Liver (tissue), 9 donors: ENCODE measurements around the gene HIVEP3. TPM values are rescaled to one million over a fixed set of nuclear protein-coding genes. Genes with fewer than 3 reads are reported as not detected.

Source experiments
- DNase-seq: peaks from one replicate; pipeline ENCODE4 v3.0.0-alpha.2; 2017; ENCODE audit warnings: low spot score
- H3K27ac ChIP-seq, 2 donors: one replicate each; pipeline ENCODE4 v1.7.0; 2013; ENCODE audit warnings: inconsistent platforms in 2 of 2, low read length in 2 of 2, control low read depth in 1 of 2, low read depth in 1 of 2, mild to moderate bottlenecking in 1 of 2
- H3K27me3 ChIP-seq, 4 donors: one replicate each; pipeline versions ENCODE4 v1.6.1 to v1.7.0; 2013; ENCODE audit warnings: low read length in 3 of 4, inconsistent platforms in 1 of 4, mild to moderate bottlenecking in 1 of 4, moderate library complexity in 1 of 4; ENCODE audit not compliant: control insufficient read depth in 4 of 4, insufficient read depth in 4 of 4
- H3K36me3 ChIP-seq, 4 donors: one replicate each; pipeline versions ENCODE4 v1.6.1 to v1.7.0; 2013; ENCODE audit warnings: low read length in 3 of 4, mild to moderate bottlenecking in 3 of 4, low read depth in 1 of 4, moderate library complexity in 1 of 4; ENCODE audit not compliant: control insufficient read depth in 4 of 4, insufficient read depth in 3 of 4
- H3K4me1 ChIP-seq, 4 donors: one replicate each; pipeline versions ENCODE4 v1.6.1 to v1.7.0; 2013; ENCODE audit warnings: low read length in 3 of 4, mild to moderate bottlenecking in 3 of 4, moderate library complexity in 1 of 4; ENCODE audit not compliant: control insufficient read depth in 4 of 4, insufficient read depth in 4 of 4
- H3K4me3 ChIP-seq, 3 donors: one replicate each; pipeline versions ENCODE4 v1.6.1 to v1.7.0; 2013; ENCODE audit warnings: low read length in 3 of 3, control low read depth in 1 of 3, low read depth in 1 of 3, mild to moderate bottlenecking in 1 of 3
- H3K9ac ChIP-seq, 2 donors: one replicate each; pipeline ENCODE4 v1.7.0; 2013; ENCODE audit warnings: low read length in 2 of 2, mild to moderate bottlenecking in 2 of 2, moderate library complexity in 2 of 2, control low read depth in 1 of 2, low read depth in 1 of 2
- H3K9me3 ChIP-seq, 4 donors: one replicate each; pipeline versions ENCODE4 v1.6.1 to v1.7.0; 2013; ENCODE audit warnings: low read length in 3 of 4; ENCODE audit not compliant: control insufficient read depth in 4 of 4
- ATF3 ChIP-seq: IDR thresholded peaks from 2 replicates; pipeline ENCODE4 v1.6.1; 2016; ENCODE audit warnings: antibody characterized with exemption
- CTCF ChIP-seq: fragments of 150-350 bp; IDR thresholded peaks from 2 replicates; pipeline ENCODE4 v1.5.1; 2017; ENCODE audit warnings: improper control_type of control experiment, low read depth, low read length; ENCODE audit not compliant: missing input control
- EGR1 ChIP-seq, 2 donors: IDR thresholded peaks; 2 replicates each; pipeline ENCODE4 v1.6.1; 2016 to 2018; ENCODE audit warnings: antibody characterized with exemption in 2 of 2, low read depth in 2 of 2
- FOXA1 ChIP-seq: IDR thresholded peaks from 2 replicates; pipeline ENCODE4 v1.6.1; 2016; ENCODE audit warnings: antibody characterized with exemption
- FOXA2 ChIP-seq: IDR thresholded peaks from 2 replicates; pipeline ENCODE4 v1.6.1; 2016; ENCODE audit warnings: antibody characterized with exemption
- GABPA ChIP-seq, 2 donors: IDR thresholded peaks in 1 of 2; conservative IDR thresholded peaks in 1 of 2; 2 replicates each; pipeline ENCODE4 v1.6.1; 2016; ENCODE audit warnings: antibody characterized with exemption in 2 of 2, mild to moderate bottlenecking in 1 of 2, moderate library complexity in 1 of 2
- HNF4A ChIP-seq, 2 donors: conservative IDR thresholded peaks; 2 replicates each; pipeline ENCODE4 v1.6.1; 2016; ENCODE audit warnings: antibody characterized with exemption in 2 of 2, mild to moderate bottlenecking in 2 of 2
- HNF4G ChIP-seq: IDR thresholded peaks from 2 replicates; pipeline ENCODE4 v1.6.1; 2016; ENCODE audit warnings: antibody characterized with exemption
- JUND ChIP-seq, 2 donors: IDR thresholded peaks; 2 replicates each; pipeline ENCODE4 v1.6.1; 2016; ENCODE audit warnings: antibody characterized with exemption in 2 of 2
- MAX ChIP-seq: IDR thresholded peaks from 2 replicates; pipeline ENCODE4 v1.6.1; 2016; ENCODE audit warnings: antibody characterized with exemption
- NR2F2 ChIP-seq: IDR thresholded peaks from 2 replicates; pipeline ENCODE4 v1.6.1; 2016; ENCODE audit warnings: antibody characterized with exemption
- REST ChIP-seq: IDR thresholded peaks from 2 replicates; pipeline ENCODE4 v1.6.1; 2016; ENCODE audit warnings: antibody characterized with exemption, mild to moderate bottlenecking
- RXRA ChIP-seq, 2 donors: IDR thresholded peaks; 2 replicates each; pipeline ENCODE4 v1.6.1; 2017 to 2018; ENCODE audit warnings: antibody characterized with exemption in 2 of 2, mild to moderate bottlenecking in 1 of 2
- SP1 ChIP-seq: IDR thresholded peaks from 2 replicates; pipeline ENCODE4 v1.6.1; 2018; ENCODE audit warnings: antibody characterized with exemption, mild to moderate bottlenecking
- TAF1 ChIP-seq: conservative IDR thresholded peaks from 2 replicates; pipeline ENCODE4 v1.6.1; 2016; ENCODE audit warnings: antibody characterized with exemption, mild to moderate bottlenecking
- YY1 ChIP-seq: IDR thresholded peaks from 2 replicates; pipeline ENCODE4 v1.6.1; 2016; ENCODE audit warnings: antibody characterized with exemption, mild to moderate bottlenecking
- ZBTB33 ChIP-seq: IDR thresholded peaks from 2 replicates; pipeline ENCODE4 v1.6.1; 2016; ENCODE audit warnings: antibody characterized with exemption
- WGBS: extraction: QIAGEN DNeasy Blood & Tissue Kit; methylation state at CpG from one replicate; pipeline ENCODE4 v1.1.7; 2013; 5-methylcytosine and 5-hydroxymethylcytosine counted together
- polyA plus RNA-seq, 2 donors: library from polyadenylated mRNA; stranded (reverse) in 1 of 2; unstranded in 1 of 2; fragments of 200-250 nt in 1 of 2; fragments of >200 nt in 1 of 2; fragmentation: Nextera tagmentation in 1 of 2; extraction: Ambion mirVana in 1 of 2; gene quantifications; one replicate each; pipeline versions ENCODE4 v1.2.1 to v1.2.3, GENCODE V29; 2013 to 2015
- total RNA-seq, 2 donors: library from RNA; depleted of rRNA; stranded (reverse); fragments of >200 nt; gene quantifications; one replicate each; pipeline ENCODE4 v1.2.3, GENCODE V29; 2014
- donor health status: healthy.
- donor health status: healthy.
- donor health status: healthy.
- donor health status: healthy.
- donor health status: healthy.

HIVEP3 gene
- total and polyA plus RNA-seq, 4 donors = 0.93 to 1.6 (median 1.4) TPM

GRCh38 chr1:41631154-41631553, 287.6 kb downstream of the HIVEP3 start:
- 96% methylated on average over 9 of the region's 9 CpGs for WGBS
- no peaks in the 10 kb centered on the region for H3K9me3 ChIP-seq
- H3K27ac ChIP-seq = no peak overlapping the region
- H3K27me3 ChIP-seq = no peaks in the 10 kb centered on the region
- H3K4me1 ChIP-seq = no peaks in the 10 kb centered on the region
- H3K9ac ChIP-seq = no peak overlapping the region
- TF ChIP-seq TAF1 (no peak), ZBTB33 (no peak), FOXA2 (no peak), MAX (no peak), EGR1 (IDR thresholded peaks at IDR 0.05; ENCODE audit: low read depth in 2 of 2) (no peak), HNF4G (no peak), ATF3 (no peak), RXRA (IDR thresholded peaks at IDR 0.05) (no peak), HNF4A (conservative IDR thresholded peaks at IDR 0.05) (no peak), FOXA1 (no peak), SP1 (no peak), YY1 (no peak)
- H3K4me3 ChIP-seq = no peak overlapping the region
- H3K36me3 ChIP-seq = no peaks in the 10 kb centered on the region
- DNase-seq = no peak

GRCh38 chr1:41629571-41629970, 289.2 kb downstream of the HIVEP3 start:
- Histone ChIP-seq H3K4me3 (no peak overlapping the region), H3K27ac (no peak overlapping the region), H3K4me1 (no peaks in the 10 kb centered on the region), H3K36me3 (no peaks in the 10 kb centered on the region), H3K9ac (no peak overlapping the region), H3K9me3 (no peaks in the 10 kb centered on the region), H3K27me3 (no peaks in the 10 kb centered on the region)
- WGBS = 94% methylated on average over 9 of the region's 9 CpGs
- TF ChIP-seq JUND (IDR thresholded peaks at IDR 0.05) (no peak), FOXA2 (no peak), REST (no peak), YY1 (no peak), TAF1 (no peak), GABPA (IDR thresholded peaks at IDR 0.05 in 1 of 2, conservative IDR thresholded peaks at IDR 0.05 in 1 of 2) (no peak), NR2F2 (no peak), HNF4A (conservative IDR thresholded peaks at IDR 0.05) (no peak), ZBTB33 (no peak), MAX (no peak), SP1 (no peak), FOXA1 (no peak), CTCF (no peak), EGR1 (IDR thresholded peaks at IDR 0.05; ENCODE audit: low read depth in 2 of 2) (no peak)
- DNase-seq = no peak
